Ascending aorta (tissue), 2 donors: ENCODE measurements around the gene NDUFC1. TPM values are rescaled to one million over a fixed set of nuclear protein-coding genes. Genes with fewer than 3 reads are reported as not detected.

Experiments
- DNase-seq, 2 donors: peaks; one replicate each; pipeline ENCODE4 v3.0.0-alpha.2; 2019; ENCODE audit warnings: low spot score in 2 of 2
- H3K27ac ChIP-seq, 2 donors: fragments of 200-600 bp; sonication (generic); one replicate each; pipeline ENCODE4 v1.5.1; 2016 to 2017; ENCODE audit warnings: mild to moderate bottlenecking in 1 of 2
- H3K27me3 ChIP-seq: fragments of 200-600 bp; sonication (generic); one replicate; pipeline ENCODE4 v1.5.1; 2017
- H3K36me3 ChIP-seq, 2 donors: fragments of 200-600 bp; sonication (generic); one replicate each; pipeline ENCODE4 v1.5.1; 2016
- H3K4me1 ChIP-seq, 2 donors: fragments of 200-600 bp; sonication (generic); one replicate each; pipeline ENCODE4 v1.5.1; 2016 to 2017; ENCODE audit warnings: mild to moderate bottlenecking in 1 of 2
- H3K4me3 ChIP-seq, 2 donors: fragments of 200-600 bp; sonication (generic); one replicate each; pipeline ENCODE4 v1.5.1; 2016 to 2017; ENCODE audit warnings: mild to moderate bottlenecking in 1 of 2
- H3K9me3 ChIP-seq, 2 donors: fragments of 200-600 bp; sonication (generic); one replicate each; pipeline ENCODE4 v1.5.1; 2016
- intact Hi-C: fragments of 100-400 bp; cut with DNase I; formaldehyde crosslinking; loops from one replicate; pipeline ENCODE4 v1.15.1; 2023
- total RNA-seq: library from RNA; depleted of rRNA; stranded (reverse); fragments of >200 nt; gene quantifications from one replicate; pipeline ENCODE4 v1.1.0, GENCODE V29; 2016
- TF ChIP-seq, protein P1 (sequence below), 3 experiments: fragments of 200-600 bp in 2 of 3; fragments of 450-650 bp in 1 of 3; sonication (generic) in 2 of 3; IDR thresholded peaks; one replicate each; pipeline ENCODE4 v1.5.1; 2016 to 2019; ENCODE audit warnings: antibody characterized with exemption in 3 of 3, mild to moderate bottlenecking in 1 of 3, moderate library complexity in 1 of 3

The NDUFC1 gene
- total RNA-seq, 1 donor from 2014 or later: 10.7 TPM

DNA sequence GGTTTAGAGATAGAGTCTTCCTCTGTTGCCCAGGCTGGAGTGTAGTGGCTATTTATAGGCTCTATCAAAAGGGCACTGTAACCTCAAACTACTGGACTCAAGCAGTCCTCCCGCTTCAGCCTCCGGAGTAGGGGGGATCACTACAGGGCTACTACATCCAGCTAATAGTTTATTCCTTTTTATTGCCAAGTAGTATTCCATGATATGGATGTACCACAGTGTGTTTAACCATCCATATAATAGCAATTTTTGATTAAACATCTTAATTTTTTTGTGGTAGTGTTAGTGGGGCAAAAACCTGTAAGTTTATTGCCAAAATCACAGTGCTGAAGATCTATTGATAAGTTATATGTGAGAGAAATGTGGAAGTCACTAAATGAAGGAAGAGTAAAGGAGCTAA lies 2.6 kb upstream of the NDUFC1 start:
- peaks cover 3 to 20% of the 10 kb centered on the region in 2 donors for H3K4me1 ChIP-seq
- TF ChIP-seq, protein P1, sequence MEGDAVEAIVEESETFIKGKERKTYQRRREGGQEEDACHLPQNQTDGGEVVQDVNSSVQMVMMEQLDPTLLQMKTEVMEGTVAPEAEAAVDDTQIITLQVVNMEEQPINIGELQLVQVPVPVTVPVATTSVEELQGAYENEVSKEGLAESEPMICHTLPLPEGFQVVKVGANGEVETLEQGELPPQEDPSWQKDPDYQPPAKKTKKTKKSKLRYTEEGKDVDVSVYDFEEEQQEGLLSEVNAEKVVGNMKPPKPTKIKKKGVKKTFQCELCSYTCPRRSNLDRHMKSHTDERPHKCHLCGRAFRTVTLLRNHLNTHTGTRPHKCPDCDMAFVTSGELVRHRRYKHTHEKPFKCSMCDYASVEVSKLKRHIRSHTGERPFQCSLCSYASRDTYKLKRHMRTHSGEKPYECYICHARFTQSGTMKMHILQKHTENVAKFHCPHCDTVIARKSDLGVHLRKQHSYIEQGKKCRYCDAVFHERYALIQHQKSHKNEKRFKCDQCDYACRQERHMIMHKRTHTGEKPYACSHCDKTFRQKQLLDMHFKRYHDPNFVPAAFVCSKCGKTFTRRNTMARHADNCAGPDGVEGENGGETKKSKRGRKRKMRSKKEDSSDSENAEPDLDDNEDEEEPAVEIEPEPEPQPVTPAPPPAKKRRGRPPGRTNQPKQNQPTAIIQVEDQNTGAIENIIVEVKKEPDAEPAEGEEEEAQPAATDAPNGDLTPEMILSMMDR (IDR thresholded peaks at IDR 0.05): no peak
- DNase-seq: no peak
- intact Hi-C loops: loop anchor here (5.0 kb wide), 1 partner anchor 1917 kb away; the partner anchor contains the start of gene ZNF330
- no peaks in the 10 kb centered on the region for H3K36me3 ChIP-seq
- H3K9me3 ChIP-seq: no peaks in the 10 kb centered on the region
- H3K27me3 ChIP-seq: no peaks in the 10 kb centered on the region
- H3K4me3 ChIP-seq: no peak overlapping the region
- H3K27ac ChIP-seq: no peak overlapping the region

DNA sequence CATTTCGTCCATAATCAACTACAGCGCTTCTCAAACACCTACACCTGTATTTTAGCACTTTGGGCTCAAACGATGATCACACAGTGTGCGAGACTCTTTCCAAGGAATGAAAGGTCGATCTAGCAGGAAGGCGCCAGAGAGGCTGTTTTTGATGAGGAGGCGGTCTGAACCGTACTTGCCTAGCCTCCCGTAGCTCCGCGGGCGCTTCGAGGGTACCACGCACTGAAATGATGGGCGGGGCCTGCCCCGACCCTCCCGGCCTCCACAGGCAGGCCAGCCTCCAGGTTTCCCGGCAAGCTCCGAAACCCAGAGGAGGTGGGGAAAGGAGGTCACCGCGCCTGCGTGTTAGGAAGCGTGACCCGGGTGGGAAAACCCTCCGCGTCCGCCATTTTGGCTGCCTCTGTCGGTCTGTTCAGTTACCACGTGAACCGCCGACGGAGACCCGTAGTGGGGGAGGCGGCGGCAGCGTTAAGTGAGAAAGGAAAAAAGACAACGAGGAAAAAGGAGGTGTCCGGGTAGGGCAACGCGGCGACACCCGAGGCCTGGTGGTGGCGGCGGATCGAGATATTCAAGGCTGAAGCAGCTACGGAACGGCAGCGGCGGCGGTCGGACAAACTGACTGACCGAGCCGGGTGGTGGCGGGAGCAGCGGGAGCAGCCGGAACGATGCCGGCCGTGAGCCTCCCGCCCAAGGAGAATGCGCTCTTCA lies 1.0 kb downstream of the NDUFC1 start, which contains the start of gene NAA15:
NAA15 (plus strand) TSS at position 393 of the 708 bp plus-strand sequence; CDS start at position 666, 273 bp downstream.
- Histone ChIP-seq H3K4me3 (peak within 1 kb of the TSS; percentile 78 to 99), H3K27me3 (no peaks in the 10 kb centered on the region), H3K9me3 (no peaks in the 10 kb centered on the region), H3K36me3 (no peaks in the 10 kb centered on the region), H3K4me1 (peaks cover 3 to 34% of the 10 kb centered on the region in 2 donors), H3K27ac (peak within 1 kb of the TSS; percentile 92 to 95)
- intact Hi-C loops: loop anchor here (1.0 to 5.0 kb wide), 4 partner anchors 123 to 1921 kb away; partner anchors contain the start of gene ZNF330
- peak; percentile 93 to 99 for DNase-seq
- TF ChIP-seq, protein P1 (IDR thresholded peaks at IDR 0.05): no peak

DNA sequence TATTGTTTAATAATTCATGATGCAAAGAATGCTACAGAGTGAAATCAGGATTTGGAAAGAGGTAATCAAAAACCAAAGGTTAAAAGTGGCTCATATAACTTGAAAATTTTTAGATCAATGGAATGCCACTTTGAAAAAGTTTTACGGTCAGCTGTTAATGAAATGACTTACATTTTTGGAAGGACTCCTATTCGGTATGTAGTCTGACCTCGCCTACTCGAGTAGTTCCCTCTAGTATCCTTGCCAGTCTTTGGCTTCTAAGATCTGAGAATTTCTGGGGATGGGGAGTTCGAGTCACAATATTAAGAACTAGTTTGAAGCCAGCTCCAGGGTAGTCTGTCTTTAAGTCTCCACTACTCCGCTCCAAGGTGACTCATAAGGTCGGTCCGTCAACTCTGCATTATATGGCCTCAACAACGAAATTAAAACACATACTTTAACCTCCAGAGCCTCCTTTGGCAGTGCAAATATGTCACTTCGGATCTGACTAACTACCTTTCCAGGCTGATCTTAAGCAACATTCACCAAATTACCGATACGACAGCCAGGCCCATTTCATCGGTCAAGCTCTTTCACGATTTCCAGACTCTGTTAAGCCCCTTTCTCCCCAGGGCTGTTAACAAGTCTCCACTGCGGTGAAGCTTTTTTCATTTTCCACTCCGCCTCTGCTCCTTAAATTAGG lies 1.7 kb downstream of the NDUFC1 start:
- peak overlapping the region; percentile 92 to 95 for H3K27ac ChIP-seq

DNA sequence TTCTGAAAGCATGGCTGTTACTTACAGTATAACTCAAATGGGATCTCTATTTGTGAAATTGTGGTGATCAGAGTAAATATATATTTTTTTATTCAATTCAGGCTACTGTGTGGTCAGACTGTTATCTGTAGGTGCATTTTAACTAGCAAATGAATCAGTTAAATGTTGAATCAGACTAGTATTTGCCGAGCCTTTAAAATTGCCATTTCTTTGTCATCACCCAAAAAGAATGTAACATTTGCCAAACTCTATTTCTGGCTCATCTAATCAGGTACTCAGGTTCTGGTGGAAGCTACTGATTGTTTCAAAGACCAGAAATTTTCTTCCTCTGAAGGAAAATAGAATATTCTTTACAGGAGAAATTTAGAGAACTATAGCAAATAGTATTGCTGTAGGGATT lies 2.7 kb downstream of the NDUFC1 start:
- TF ChIP-seq, protein P1 (IDR thresholded peaks at IDR 0.05): no peak
- intact Hi-C loops: no loop called here
- Histone ChIP-seq H3K4me1 (peaks cover 3 to 37% of the 10 kb centered on the region in 2 donors), H3K27ac (peak overlapping the region; percentile 54 to 92), H3K9me3 (no peaks in the 10 kb centered on the region), H3K4me3 (peak overlapping the region; percentile 78 to 99), H3K27me3 (no peaks in the 10 kb centered on the region), H3K36me3 (no peaks in the 10 kb centered on the region)
- no peak for DNase-seq

More for the DNA sequence above, 1.7 kb downstream of the NDUFC1 start:
- intact Hi-C loops: loop anchor here (1.0 to 5.0 kb wide), 5 partner anchors 57 to 1922 kb away; partner anchors contain the start of gene ZNF330
- DNase-seq: peak in 1 of 2 donors; percentile 74
- TF ChIP-seq, protein P1 (IDR thresholded peaks at IDR 0.05): no peak
- Histone ChIP-seq H3K27me3 (no peaks in the 10 kb centered on the region), H3K36me3 (no peaks in the 10 kb centered on the region), H3K4me3 (peak overlapping the region; percentile 78 to 99), H3K4me1 (peaks cover 3 to 34% of the 10 kb centered on the region in 2 donors), H3K9me3 (no peaks in the 10 kb centered on the region)

DNA sequence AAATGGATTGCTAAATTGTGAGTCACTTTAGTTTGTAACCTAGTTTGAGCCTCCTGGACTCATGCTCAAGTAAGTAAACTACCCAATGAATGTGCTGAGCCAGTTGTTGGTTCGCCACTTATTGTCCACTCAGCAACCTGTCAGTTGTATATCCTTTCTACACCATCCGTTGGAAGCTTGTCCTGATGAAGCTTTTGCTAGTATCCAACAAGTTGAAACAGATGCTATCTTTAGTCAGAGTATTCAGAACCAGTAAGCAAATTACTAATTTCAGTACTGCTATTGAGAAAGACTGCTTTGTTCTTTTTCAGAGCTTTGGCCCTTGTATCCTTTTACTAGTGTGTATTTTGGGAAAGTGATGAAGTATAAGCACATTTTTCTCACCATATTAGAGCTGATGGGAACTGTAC lies 5.3 kb downstream of the NDUFC1 start:
- Histone ChIP-seq H3K4me1 (peaks cover 0 to 27% of the 10 kb centered on the region in 2 donors), H3K27me3 (no peaks in the 10 kb centered on the region), H3K36me3 (peaks cover 5 to 7% of the 10 kb centered on the region in 2 donors), H3K9me3 (no peaks in the 10 kb centered on the region), H3K27ac (no peak overlapping the region), H3K4me3 (no peak overlapping the region)
- no peak for DNase-seq
- intact Hi-C loops: loop anchor here (2.0 kb wide), 1 partner anchor 282 kb away; the partner anchor contains the start of gene NOCT
- TF ChIP-seq, protein P1 (IDR thresholded peaks at IDR 0.05): no peak
